Activated CD4-positive, alpha-beta T cell treated with anti-CD3 and anti-CD28 coated beads, Interleukin-2, amount 10 ng/mL, durations not matched to agents 24 days and 14 days (primary cell): Measurements from ENCODE around the gene SLC23A1. TPM values are rescaled to one million over a fixed set of nuclear protein-coding genes. Genes with fewer than 3 reads are reported as not detected.
A peak's percentile ranks its signal among the peaks of the same experiment; 100 is the strongest.
"Not testable (repeated sequence)": the region's sequence is repeated elsewhere in the genome, so short reads cannot be mapped to it uniquely, and the experiment has no call there.

Experiments used
- DNase-seq: peaks from one replicate; pipeline ENCODE4 v3.0.0; 2022
- H3K27ac Mint-ChIP-seq: one replicate; pipeline ENCODE4 v1.8.0; 2022; ENCODE audit warnings: mild to moderate bottlenecking, mixed read lengths
- H3K27me3 Mint-ChIP-seq: one replicate; pipeline ENCODE4 v1.8.0; 2022; ENCODE audit warnings: mixed read lengths
- H3K36me3 Mint-ChIP-seq: one replicate; pipeline ENCODE4 v1.8.0; 2022; ENCODE audit warnings: low read depth, mild to moderate bottlenecking, mixed read lengths
- H3K4me1 Mint-ChIP-seq: one replicate; pipeline ENCODE4 v1.8.0; 2021; ENCODE audit warnings: mixed read lengths
- H3K4me3 Mint-ChIP-seq: one replicate; pipeline ENCODE4 v1.8.0; 2022; ENCODE audit warnings: mild to moderate bottlenecking, moderate library complexity, mixed read lengths
- H3K9me3 Mint-ChIP-seq: one replicate; pipeline ENCODE4 v1.8.0; 2021; ENCODE audit warnings: mixed read lengths
- intact Hi-C: fragments of 100-400 bp; cut with micrococcal nuclease; formaldehyde crosslinking; loops from one replicate; pipeline ENCODE4 v1.15.1; 2023
- total RNA-seq: library from RNA; stranded (reverse); gene quantifications from 2 replicates; pipeline ENCODE4 v1.2.3, GENCODE V29; 2022

The SLC23A1 gene
- total RNA-seq, 1 donor from 2014 or later: 2.1 TPM

GRCh38 chr5:139414581-139415130, 31.6 kb upstream of the SLC23A1 start:
- DNase-seq: no peak
- Mint-ChIP-seq H3K4me1 (peaks cover 62% of the 10 kb centered on the region), H3K9me3 (no peaks in the 10 kb centered on the region), H3K4me3 (peak overlapping the region; percentile 64), H3K36me3 (peaks cover 37% of the 10 kb centered on the region), H3K27ac (peak overlapping the region; percentile 95), H3K27me3 (no peaks in the 10 kb centered on the region)
- intact Hi-C loops: loop anchor here (1.0 to 2.0 kb wide), 10 partner anchors 8 to 222 kb away; partner anchors contain the start of genes DNAJC18, SPATA24 and UBE2D2

GRCh38 chr5:139413963-139414362, 30.9 kb upstream of the SLC23A1 start:
- Mint-ChIP-seq H3K36me3 (peaks cover 32% of the 10 kb centered on the region), H3K4me3 (peak overlapping the region; percentile 64), H3K27ac (peak overlapping the region; percentile 95), H3K27me3 (no peaks in the 10 kb centered on the region), H3K4me1 (peaks cover 61% of the 10 kb centered on the region), H3K9me3 (no peaks in the 10 kb centered on the region)
- DNase-seq: peak; percentile 74
- intact Hi-C loops: loop anchor here (1.0 to 2.0 kb wide), 8 partner anchors 8 to 223 kb away; partner anchors contain the start of genes DNAJC18, SPATA24 and UBE2D2

- peaks cover 25% of the 10 kb centered on the region for H3K36me3 Mint-ChIP-seq
- intact Hi-C loops: no loop called here
- H3K27me3 Mint-ChIP-seq: no peaks in the 10 kb centered on the region
Measured at GRCh38 chr5:139413153-139413552, 30.1 kb upstream of the SLC23A1 start.

GRCh38 chr5:139410993-139411828, 28.1 kb upstream of the SLC23A1 start:
- Mint-ChIP-seq H3K9me3 (no peaks in the 10 kb centered on the region), H3K4me3 (no peak overlapping the region), H3K4me1 (peaks cover 55% of the 10 kb centered on the region), H3K27me3 (no peaks in the 10 kb centered on the region), H3K27ac (peak overlapping the region; percentile 66), H3K36me3 (peaks cover 21% of the 10 kb centered on the region)
- no peak for DNase-seq
- intact Hi-C loops: no loop called here

More at GRCh38 chr5:139413153-139413552, 30.1 kb upstream of the SLC23A1 start:
- DNase-seq: no peak
- Mint-ChIP-seq H3K27ac (peak overlapping the region; percentile 95), H3K4me1 (peaks cover 53% of the 10 kb centered on the region), H3K4me3 (peak overlapping the region; percentile 64), H3K9me3 (no peaks in the 10 kb centered on the region)

GRCh38 chr5:139410121-139410992, 27.3 kb upstream of the SLC23A1 start:
- Mint-ChIP-seq H3K36me3 (peaks cover 18% of the 10 kb centered on the region), H3K4me1 (peaks cover 46% of the 10 kb centered on the region), H3K27me3 (no peaks in the 10 kb centered on the region), H3K9me3 (no peaks in the 10 kb centered on the region), H3K4me3 (no peak overlapping the region), H3K27ac (no peak overlapping the region)
- intact Hi-C loops: no loop called here
- no peak for DNase-seq

- Mint-ChIP-seq H3K36me3 (peaks cover 18% of the 10 kb centered on the region), H3K4me1 (peaks cover 40% of the 10 kb centered on the region)
- H3K4me3 Mint-ChIP-seq, DNase-seq, H3K27me3 Mint-ChIP-seq, H3K9me3 Mint-ChIP-seq, H3K27ac Mint-ChIP-seq: not testable (repeated sequence)
- intact Hi-C loops: loop anchor here (10.0 kb wide), 1 partner anchor 1074 kb away; the partner anchor contains the start of genes CDC25C and FAM53C
Measured at GRCh38 chr5:139409116-139409515, 26.0 kb upstream of the SLC23A1 start.

- DNase-seq: no peak
- Mint-ChIP-seq H3K4me1 (peaks cover 35% of the 10 kb centered on the region), H3K27ac (no peak overlapping the region), H3K36me3 (peaks cover 12% of the 10 kb centered on the region), H3K27me3 (no peaks in the 10 kb centered on the region), H3K9me3 (no peaks in the 10 kb centered on the region), H3K4me3 (no peak overlapping the region)
- intact Hi-C loops: loop anchor here (10.0 kb wide), 1 partner anchor 1073 kb away; the partner anchor contains the start of genes CDC25C and FAM53C
Measured at GRCh38 chr5:139408191-139408590, 25.1 kb upstream of the SLC23A1 start.

GRCh38 chr5:139407517-139407916, 24.4 kb upstream of the SLC23A1 start:
- Mint-ChIP-seq H3K4me3 (no peak overlapping the region), H3K27ac (no peak overlapping the region), H3K4me1 (peaks cover 35% of the 10 kb centered on the region), H3K9me3 (no peaks in the 10 kb centered on the region), H3K27me3 (no peaks in the 10 kb centered on the region), H3K36me3 (peaks cover 7% of the 10 kb centered on the region)
- no peak for DNase-seq
- intact Hi-C loops: loop anchor here (10.0 kb wide), 1 partner anchor 1073 kb away; the partner anchor contains the start of genes CDC25C and FAM53C

- intact Hi-C loops: loop anchor here (10.0 kb wide), 1 partner anchor 1072 kb away; the partner anchor contains the start of genes CDC25C and FAM53C
- DNase-seq: no peak
- Mint-ChIP-seq H3K36me3 (peaks cover 5% of the 10 kb centered on the region), H3K4me1 (peaks cover 36% of the 10 kb centered on the region), H3K4me3 (no peak overlapping the region), H3K9me3 (no peaks in the 10 kb centered on the region), H3K27me3 (no peaks in the 10 kb centered on the region), H3K27ac (no peak overlapping the region)
Measured at GRCh38 chr5:139406963-139407362, 23.9 kb upstream of the SLC23A1 start.

- Mint-ChIP-seq H3K9me3 (no peaks in the 10 kb centered on the region), H3K27me3 (no peaks in the 10 kb centered on the region), H3K4me1 (peaks cover 34% of the 10 kb centered on the region), H3K36me3 (peaks cover 7% of the 10 kb centered on the region), H3K4me3 (peak overlapping the region; percentile 87), H3K27ac (peak overlapping the region; percentile 99)
- intact Hi-C loops: loop anchor here (1.0 to 10.0 kb wide), 6 partner anchors 10 to 1070 kb away; partner anchors contain the start of genes CDC25C, DNAJC18, FAM53C and HSPA9
- DNase-seq: peak; percentile 69
Measured at GRCh38 chr5:139404484-139404840, 21.4 kb upstream of the SLC23A1 start.

- H3K27me3 Mint-ChIP-seq: no peaks in the 10 kb centered on the region
Measured at GRCh38 chr5:139403787-139404483, 20.8 kb upstream of the SLC23A1 start, which contains the start of gene SPATA24. TSS of gene SPATA24 (minus strand) at chr5:139404089. CDS start at chr5:139404060, 29 bp downstream.

GRCh38 chr5:139403418-139403786, 20.3 kb upstream of the SLC23A1 start:
- intact Hi-C loops: loop anchor here (5.0 to 10.0 kb wide), 2 partner anchors 826 to 1069 kb away; partner anchors contain the start of genes CDC25C, FAM53C and HSPA9
- H3K4me3 Mint-ChIP-seq: peak overlapping the region; percentile 87
- DNase-seq: no peak
- H3K9me3 Mint-ChIP-seq: no peaks in the 10 kb centered on the region
- H3K36me3 Mint-ChIP-seq: peaks cover 11% of the 10 kb centered on the region
- peak overlapping the region; percentile 99 for H3K27ac Mint-ChIP-seq
- no peaks in the 10 kb centered on the region for H3K27me3 Mint-ChIP-seq
- H3K4me1 Mint-ChIP-seq: peaks cover 37% of the 10 kb centered on the region

More at GRCh38 chr5:139403787-139404483, 20.8 kb upstream of the SLC23A1 start, which contains the start of gene SPATA24:
- intact Hi-C loops: loop anchor here (1.0 to 10.0 kb wide), 6 partner anchors 10 to 1069 kb away; partner anchors contain the start of genes CDC25C, DNAJC18, FAM53C and HSPA9
- Mint-ChIP-seq H3K36me3 (peaks cover 11% of the 10 kb centered on the region), H3K4me3 (peak within 1 kb of the TSS; percentile 87), H3K4me1 (peaks cover 37% of the 10 kb centered on the region), H3K9me3 (no peaks in the 10 kb centered on the region), H3K27ac (peak within 1 kb of the TSS; percentile 99)
- peak; percentile 99 for DNase-seq
